HL-60 (cell line): ENCODE data around the gene USP1.

ENCODE experiments used
- CTCF ChIP-seq: IDR thresholded peaks from one replicate; pipeline ENCODE4 v1.5.1; 2011; ENCODE audit warnings: low read length, control low read depth, inconsistent platforms; ENCODE audit not compliant: insufficient read depth
- TF ChIP-seq, protein P1 (sequence below): IDR thresholded peaks from 2 replicates; pipeline ENCODE4 v1.6.1; 2012; ENCODE audit warnings: low read depth; ENCODE audit not compliant: insufficient replicate concordance

GRCh38 chr1:62406576-62406975 lies 30.3 kb upstream of the USP1 start:
- no peak for TF ChIP-seq CTCF
- TF ChIP-seq, protein P1, sequence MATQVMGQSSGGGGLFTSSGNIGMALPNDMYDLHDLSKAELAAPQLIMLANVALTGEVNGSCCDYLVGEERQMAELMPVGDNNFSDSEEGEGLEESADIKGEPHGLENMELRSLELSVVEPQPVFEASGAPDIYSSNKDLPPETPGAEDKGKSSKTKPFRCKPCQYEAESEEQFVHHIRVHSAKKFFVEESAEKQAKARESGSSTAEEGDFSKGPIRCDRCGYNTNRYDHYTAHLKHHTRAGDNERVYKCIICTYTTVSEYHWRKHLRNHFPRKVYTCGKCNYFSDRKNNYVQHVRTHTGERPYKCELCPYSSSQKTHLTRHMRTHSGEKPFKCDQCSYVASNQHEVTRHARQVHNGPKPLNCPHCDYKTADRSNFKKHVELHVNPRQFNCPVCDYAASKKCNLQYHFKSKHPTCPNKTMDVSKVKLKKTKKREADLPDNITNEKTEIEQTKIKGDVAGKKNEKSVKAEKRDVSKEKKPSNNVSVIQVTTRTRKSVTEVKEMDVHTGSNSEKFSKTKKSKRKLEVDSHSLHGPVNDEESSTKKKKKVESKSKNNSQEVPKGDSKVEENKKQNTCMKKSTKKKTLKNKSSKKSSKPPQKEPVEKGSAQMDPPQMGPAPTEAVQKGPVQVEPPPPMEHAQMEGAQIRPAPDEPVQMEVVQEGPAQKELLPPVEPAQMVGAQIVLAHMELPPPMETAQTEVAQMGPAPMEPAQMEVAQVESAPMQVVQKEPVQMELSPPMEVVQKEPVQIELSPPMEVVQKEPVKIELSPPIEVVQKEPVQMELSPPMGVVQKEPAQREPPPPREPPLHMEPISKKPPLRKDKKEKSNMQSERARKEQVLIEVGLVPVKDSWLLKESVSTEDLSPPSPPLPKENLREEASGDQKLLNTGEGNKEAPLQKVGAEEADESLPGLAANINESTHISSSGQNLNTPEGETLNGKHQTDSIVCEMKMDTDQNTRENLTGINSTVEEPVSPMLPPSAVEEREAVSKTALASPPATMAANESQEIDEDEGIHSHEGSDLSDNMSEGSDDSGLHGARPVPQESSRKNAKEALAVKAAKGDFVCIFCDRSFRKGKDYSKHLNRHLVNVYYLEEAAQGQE, result no peak
